GM21825 (cell line): ENCODE data around the gene EXOSC3.

Source experiments
- ATAC-seq: cut with Tn5 transposase; IDR thresholded peaks from one replicate; pipeline ENCODE4 v1.9.1; 2021; ENCODE audit warnings: mild to moderate bottlenecking, moderate library complexity; ENCODE audit not compliant: unreplicated experiment

Gene EXOSC3

DNA sequence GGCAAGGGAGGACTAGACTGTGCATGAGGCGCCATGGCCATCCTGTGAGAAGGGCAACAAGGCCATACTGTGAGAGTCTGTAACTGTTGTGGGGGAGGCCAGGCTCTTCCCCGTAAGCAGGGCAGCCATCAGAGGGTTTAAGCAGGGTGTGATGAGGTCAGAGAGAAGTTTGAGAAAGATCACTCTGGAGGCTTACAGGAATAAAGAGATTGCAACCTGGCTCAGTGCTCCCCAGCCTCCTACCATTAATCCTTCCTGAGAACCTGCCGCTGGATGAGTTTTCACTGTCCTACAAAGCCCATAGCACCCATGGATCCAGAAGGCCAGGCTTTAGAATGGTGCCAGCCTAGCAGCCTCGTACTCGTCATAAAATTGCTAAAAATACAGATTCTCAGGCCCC lies 45.6 kb downstream of the EXOSC3 start:
- ATAC-seq = no peak

GRCh38 chr9:37732952-37733351 lies 51.9 kb downstream of the EXOSC3 start:
- ATAC-seq = no peak

- ATAC-seq = no peak
Observed at GRCh38 chr9:37732086-37732741, 52.6 kb downstream of the EXOSC3 start.

DNA sequence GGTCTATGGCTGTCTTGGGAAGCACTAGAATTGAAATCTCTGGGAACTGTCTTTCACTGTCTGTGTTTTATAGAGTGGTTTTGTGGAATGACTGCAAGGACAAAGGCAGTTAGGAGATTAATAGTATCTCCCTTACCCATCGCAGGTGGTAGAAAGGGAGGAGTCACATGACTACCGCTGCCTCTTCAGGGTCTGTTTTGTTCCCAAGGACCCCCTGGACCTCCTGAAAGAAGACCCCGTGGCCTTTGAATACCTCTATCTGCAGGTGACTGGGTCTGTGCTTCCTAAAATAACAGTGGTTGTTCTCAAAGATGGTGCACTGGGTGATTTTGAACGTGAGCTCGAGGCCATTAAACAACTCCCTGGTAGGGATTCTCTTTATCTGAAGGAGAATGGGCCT lies 54.0 kb downstream of the EXOSC3 start:
- ATAC-seq = no peak

GRCh38 chr9:37730256-37730655 lies 54.6 kb downstream of the EXOSC3 start:
- ATAC-seq = no peak
